ENCODE measurements around the gene SRGAP1.

GRCh38 chr12:64077922-64078321, 233.4 kb downstream of the SRGAP1 start:
- TF ChIP-seq EP300 (IDR thresholded peaks at IDR 0.05) (no peak), POLR2A (IDR thresholded peaks at IDR 0.05) (no peak)

All from gastroesophageal sphincter (tissue), 2 donors.